ENCODE measurements around the gene TMEM229B.

DNA sequence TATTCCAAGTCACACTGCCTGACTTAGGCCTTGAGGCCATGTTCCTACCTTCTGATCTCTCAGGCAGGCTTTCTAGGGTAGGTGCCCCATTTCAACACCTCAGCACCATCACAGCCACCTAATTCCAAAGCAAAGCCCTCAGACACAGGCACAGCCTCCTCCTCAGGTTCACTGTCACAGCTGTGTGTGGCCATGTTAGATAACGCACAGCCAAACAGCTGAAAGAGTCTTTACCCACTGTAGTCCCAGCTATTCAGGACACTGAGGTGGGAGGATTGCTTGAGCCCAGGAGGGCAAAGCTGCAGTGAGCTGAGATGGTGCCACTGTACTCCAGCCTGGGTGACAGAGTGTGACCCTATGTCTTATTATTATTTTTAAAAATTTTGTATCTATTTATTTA, 7.3 kb upstream of the TMEM229B start:
- TF ChIP-seq, protein P1, sequence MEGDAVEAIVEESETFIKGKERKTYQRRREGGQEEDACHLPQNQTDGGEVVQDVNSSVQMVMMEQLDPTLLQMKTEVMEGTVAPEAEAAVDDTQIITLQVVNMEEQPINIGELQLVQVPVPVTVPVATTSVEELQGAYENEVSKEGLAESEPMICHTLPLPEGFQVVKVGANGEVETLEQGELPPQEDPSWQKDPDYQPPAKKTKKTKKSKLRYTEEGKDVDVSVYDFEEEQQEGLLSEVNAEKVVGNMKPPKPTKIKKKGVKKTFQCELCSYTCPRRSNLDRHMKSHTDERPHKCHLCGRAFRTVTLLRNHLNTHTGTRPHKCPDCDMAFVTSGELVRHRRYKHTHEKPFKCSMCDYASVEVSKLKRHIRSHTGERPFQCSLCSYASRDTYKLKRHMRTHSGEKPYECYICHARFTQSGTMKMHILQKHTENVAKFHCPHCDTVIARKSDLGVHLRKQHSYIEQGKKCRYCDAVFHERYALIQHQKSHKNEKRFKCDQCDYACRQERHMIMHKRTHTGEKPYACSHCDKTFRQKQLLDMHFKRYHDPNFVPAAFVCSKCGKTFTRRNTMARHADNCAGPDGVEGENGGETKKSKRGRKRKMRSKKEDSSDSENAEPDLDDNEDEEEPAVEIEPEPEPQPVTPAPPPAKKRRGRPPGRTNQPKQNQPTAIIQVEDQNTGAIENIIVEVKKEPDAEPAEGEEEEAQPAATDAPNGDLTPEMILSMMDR (IDR thresholded peaks at IDR 0.05), result no peak
- TF ChIP-seq ZFX (IDR thresholded peaks at IDR 0.05; ENCODE audit: borderline replicate concordance), result no peak

Measured in 22Rv1 (cell line).